GM21576 (cell line): ENCODE results near the gene ACACA.

Experiments
- ATAC-seq: cut with Tn5 transposase; IDR thresholded peaks from one replicate; pipeline ENCODE4 v1.9.1; 2021; ENCODE audit warnings: mild to moderate bottlenecking, moderate library complexity; ENCODE audit not compliant: unreplicated experiment

Gene ACACA

GRCh38 chr17:37142294-37142896 lies 264.2 kb downstream of the ACACA start:
- ATAC-seq, result no peak

GRCh38 chr17:37138571-37139120 lies 268.0 kb downstream of the ACACA start:
- no peak for ATAC-seq

DNA sequence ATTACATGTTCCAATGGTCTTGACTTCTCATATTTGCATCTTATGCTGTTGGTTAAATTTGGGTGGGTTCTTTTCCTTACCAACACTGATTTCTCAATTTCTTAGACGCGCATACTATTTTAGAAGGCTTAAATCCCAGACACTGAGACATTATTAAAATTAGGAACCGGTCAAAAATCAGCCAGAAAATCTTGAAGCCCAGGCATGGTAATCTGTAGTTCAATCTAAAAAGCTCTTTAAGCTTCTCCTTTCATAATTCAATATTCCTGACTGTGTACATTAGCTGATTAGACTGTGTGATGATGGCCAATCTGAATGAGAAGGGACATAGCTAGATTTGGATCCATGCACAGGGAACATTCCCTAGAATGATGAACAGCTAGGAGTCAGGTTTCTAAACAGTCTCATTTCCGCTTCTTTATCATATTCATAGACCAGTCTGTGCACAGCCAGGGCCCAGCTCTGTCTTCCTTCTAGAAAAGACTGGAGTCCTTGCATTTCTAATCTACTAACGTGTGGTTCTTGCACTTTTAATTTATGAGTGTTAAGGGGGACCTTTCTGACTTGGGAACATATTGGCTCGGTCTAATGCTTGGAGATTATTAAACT lies 268.6 kb downstream of the ACACA start:
- no peak for ATAC-seq

DNA sequence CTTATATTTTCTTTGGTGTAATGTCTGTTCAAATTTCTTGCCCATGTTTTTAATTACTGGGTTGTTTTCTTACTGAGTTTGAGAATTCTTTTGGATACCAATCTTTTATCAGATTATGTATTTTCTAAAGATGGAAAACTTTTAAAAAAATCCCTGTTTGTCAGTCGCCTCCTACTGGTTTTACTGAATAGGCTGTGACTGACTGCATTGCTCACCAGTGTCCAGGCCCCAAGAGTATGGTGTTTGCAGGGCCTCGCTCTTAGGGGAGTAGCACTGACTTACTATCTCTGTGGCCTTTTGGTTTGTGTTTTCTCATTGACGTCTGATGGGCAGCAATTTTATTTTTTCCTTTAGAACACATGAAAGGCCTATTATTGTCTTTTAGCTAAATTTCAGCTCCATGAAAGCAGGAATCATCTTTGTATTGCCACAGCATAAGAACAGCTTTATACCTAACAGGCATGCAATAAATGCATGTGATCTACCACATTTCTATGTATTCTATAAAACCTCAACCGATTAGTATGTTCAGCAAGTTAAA lies 269.5 kb downstream of the ACACA start:
- ATAC-seq, result no peak

DNA sequence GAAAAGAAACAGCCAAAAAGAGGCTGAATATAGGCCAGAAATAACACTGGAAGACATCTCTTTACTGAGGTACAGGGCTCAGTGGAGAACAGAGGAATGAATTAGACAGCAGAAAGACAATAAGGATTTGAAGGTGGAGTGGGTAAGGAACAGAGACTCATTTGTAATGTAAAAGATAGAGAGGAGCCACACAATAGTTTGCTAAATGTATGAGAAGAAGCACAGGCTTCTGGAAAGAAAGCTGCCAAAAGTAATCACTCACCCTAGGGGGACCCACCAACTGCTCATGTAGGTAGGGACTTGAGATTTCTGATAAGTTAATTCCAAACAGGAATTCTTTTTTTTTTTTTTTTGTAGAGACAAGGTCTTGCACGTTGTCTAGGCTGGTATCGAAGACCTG lies 271.1 kb downstream of the ACACA start:
- ATAC-seq, result no peak

DNA sequence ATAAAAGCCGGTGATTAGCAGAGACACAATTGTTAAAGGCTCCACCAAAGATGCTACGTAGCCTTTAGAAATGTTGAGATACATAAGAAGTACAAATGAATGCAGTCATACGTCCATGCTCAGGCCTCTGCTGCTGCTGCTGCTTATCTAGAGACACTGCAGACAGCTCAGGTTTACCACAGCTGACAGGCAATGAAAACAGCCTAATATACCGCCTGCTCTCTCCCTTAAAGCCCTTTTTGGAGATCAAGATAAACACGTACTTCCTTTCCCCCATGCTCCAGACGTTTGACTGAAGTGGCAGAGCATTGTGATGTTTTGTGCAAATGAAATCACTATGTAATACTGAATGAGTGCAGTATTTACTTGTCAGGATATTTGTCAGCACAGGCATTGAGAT lies 272.6 kb downstream of the ACACA start:
- no peak for ATAC-seq

DNA sequence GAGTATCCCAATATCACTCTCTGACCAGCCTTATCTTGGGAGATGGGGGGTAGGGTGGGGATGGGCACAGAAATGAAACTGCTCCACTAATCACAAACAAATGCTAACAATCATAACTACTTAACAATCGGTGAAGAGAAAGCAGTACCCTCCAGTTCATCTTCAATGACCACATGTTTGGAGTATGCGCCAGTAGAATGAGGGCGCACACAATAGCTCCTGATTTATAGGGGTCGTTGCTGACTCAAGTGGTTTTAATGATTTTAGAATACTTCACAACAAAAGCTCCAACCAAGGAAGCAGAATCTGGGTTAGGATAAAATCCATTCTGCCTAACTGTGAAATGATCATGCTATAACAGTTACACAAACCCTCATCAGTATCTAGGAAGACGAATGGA lies 273.5 kb downstream of the ACACA start:
- ATAC-seq, result no peak

DNA sequence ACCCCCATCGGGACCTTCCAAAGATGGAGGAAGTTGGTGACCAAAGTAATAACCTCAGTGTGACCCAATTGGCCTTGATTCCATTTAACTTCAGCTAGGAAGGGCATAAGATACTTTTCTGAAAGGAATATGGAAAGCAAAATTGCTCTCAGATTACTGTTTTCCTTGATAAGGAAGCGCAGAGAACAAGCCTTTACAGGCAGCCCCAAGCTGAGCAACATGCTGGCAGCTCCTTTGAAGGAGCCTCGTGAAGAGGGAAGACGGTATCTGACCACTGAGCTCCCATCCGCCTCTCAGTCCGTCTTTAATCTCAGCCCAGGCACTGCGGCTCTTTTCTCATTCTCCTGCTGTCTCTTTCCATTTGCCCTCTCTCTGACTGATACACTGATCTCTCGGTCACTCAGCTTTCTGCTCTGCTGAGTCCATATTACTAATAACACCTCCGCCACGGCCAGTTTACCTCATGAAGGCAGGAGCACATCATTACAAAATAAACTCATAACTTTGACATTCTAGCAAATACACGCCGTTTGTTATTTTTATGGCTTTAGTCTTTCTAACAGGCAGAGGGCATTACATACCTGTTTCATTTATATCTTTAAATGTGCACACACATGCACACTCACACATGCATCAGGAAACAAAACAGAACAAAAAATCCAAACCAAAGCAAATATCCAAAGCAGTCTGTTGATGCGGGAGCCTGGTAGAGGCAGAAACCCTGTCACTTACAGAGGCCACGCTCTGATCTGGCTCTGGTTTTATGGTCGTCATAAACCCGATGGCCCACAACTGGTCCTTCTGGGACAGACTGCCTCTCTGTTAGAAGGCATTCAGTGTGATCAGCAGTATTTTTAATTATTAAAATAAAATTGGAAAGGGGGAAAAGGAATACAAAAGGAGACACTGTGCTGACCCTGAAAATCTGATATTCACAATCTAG lies 274.7 kb downstream of the ACACA start:
- no peak for ATAC-seq

- ATAC-seq, result no peak
Measured at GRCh38 chr17:37130984-37131446, 275.6 kb downstream of the ACACA start.

DNA sequence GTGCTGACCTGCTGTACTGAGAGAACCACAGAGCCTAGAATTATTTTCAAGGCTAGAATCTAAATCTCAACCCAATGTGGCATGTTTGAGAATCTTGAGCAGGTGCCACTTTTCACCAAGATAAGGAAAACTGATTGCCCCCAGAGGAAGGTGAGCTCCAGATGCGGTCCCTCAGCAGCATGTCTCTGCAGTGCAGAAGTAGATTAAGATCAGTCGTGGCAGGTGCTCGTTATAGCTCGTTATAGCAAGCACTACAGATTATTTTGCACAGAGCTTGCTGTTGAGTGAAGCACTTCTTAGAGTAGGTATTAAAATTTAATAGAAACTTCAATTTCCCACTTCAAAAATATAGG lies 281.8 kb downstream of the ACACA start:
- no peak for ATAC-seq

DNA sequence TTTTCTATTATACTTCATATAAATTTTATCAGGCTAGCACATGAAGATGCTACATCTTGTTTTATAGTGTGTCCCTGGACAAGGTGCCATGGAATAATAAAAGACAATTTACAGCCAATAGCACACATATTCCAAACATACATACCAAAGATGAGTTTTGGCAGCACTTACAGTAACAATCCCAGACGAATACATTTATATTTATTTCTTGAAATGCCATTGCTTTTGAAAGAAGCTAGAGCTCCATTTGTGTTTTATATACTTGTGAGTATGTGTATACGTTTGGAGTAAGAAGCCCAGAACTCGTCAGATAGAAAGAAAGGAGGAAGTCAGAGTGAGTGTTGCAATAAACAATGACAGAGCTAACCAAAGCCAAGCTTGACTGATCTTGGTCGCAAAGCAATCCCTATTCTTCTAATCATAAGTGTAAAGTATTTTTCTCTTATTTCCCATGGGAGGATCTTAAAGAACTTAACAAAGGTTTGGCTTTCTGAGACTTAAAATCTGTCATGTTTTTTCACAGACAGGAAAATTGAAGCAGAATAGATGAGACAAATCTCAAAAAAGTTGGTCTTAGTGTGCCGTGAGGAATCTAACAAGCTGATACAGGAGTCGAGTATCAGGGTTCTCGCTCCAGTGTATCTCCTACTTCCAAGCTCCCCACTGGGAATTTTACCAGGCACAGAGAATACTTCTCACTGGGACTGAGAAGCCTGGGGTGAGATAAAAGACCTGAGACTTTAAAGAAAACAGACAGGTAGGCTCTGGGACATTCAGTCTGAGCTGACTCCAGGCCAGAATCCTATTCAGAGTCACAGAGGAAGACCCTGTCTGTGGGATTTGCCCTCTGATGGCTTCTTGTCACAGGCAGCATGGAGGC lies 282.5 kb downstream of the ACACA start:
- ATAC-seq, result no peak

DNA sequence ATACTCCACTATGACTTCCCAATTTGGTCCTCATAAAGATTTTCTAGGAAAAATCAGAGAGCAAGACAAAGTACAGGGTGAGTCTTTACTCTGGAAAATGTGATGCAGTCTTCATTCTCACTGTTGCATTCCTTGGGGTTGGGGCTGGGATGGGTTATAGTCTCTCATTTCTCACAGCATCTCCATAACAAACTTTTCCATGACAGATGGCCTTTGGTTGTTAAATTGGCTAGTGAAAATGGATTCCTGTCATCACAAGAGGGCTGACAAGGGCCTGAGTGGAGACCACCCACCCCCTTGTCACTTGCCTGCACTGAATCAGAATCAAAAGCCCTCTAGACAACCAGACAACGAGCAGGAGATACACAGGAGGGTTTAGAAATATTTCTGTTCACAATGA lies 283.2 kb downstream of the ACACA start:
- no peak for ATAC-seq

DNA sequence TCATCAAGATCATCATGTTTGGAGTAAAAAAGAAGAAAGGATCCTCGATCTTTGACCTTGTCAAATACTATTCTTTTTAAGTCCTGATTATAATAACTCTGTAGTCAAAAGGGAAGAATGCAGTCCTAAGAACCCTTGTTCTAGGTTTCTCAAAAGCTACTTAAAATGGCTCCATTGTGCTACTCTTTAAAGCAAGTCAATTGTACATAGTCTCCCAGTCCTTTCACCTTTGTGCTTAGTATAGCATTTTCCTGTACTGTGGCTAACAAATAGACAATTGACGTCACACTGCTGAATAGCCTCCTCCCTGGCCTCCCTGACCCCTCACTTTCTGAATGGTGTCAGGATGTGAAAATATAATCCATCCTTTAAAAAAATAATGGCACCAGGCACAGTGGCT lies 285.0 kb downstream of the ACACA start:
- ATAC-seq, result no peak

GRCh38 chr17:37118366-37119137 lies 288.1 kb downstream of the ACACA start:
- no peak for ATAC-seq

GRCh38 chr17:37117373-37118142 lies 289.1 kb downstream of the ACACA start:
- ATAC-seq, result no peak

GRCh38 chr17:37116671-37117185 lies 289.9 kb downstream of the ACACA start:
- no peak for ATAC-seq

GRCh38 chr17:37111329-37111728 lies 295.3 kb downstream of the ACACA start:
- no peak for ATAC-seq

- ATAC-seq, result no peak
Measured at GRCh38 chr17:37110746-37111145, 295.9 kb downstream of the ACACA start.
